ENCODE data around the gene PLXNA2. TPM values are rescaled to one million over a fixed set of nuclear protein-coding genes. Genes with fewer than 3 reads are reported as not detected.

Gene PLXNA2
- total RNA-seq, 1 donor from 2014 or later, result 28.2 TPM

- DNase-seq (ENCODE audit: low spot score) (no peak), ATAC-seq (no peak)
- intact Hi-C loops (cut with DNase I), result no loop called here
These were observed 234.3 kb downstream of the PLXNA2 start for GRCh38 chr1:208009706-208010444.

GRCh38 chr1:208009303-208009702, 234.9 kb downstream of the PLXNA2 start:
- peak; percentile 91 for ATAC-seq
- no peak for DNase-seq (ENCODE audit: low spot score)
- intact Hi-C loops (cut with DNase I), result no loop called here

GRCh38 chr1:208008534-208008933, 235.7 kb downstream of the PLXNA2 start:
- intact Hi-C loops (cut with DNase I), result no loop called here
- DNase-seq (ENCODE audit: low spot score) (no peak), ATAC-seq (peak; percentile 90)

GRCh38 chr1:208007938-208008342, 236.2 kb downstream of the PLXNA2 start:
- intact Hi-C loops (cut with DNase I), result no loop called here
- peak; percentile 16 for ATAC-seq
- DNase-seq (ENCODE audit: low spot score), result no peak

- ATAC-seq, result no peak
These were observed 236.8 kb downstream of the PLXNA2 start for GRCh38 chr1:208007319-208007937.

GRCh38 chr1:208006258-208006920, 237.8 kb downstream of the PLXNA2 start:
- intact Hi-C loops (cut with DNase I), result no loop called here
- DNase-seq (ENCODE audit: low spot score) (no peak), ATAC-seq (no peak)

More at GRCh38 chr1:208007319-208007937, 236.8 kb downstream of the PLXNA2 start:
- no peak for DNase-seq (ENCODE audit: low spot score)
- intact Hi-C loops (cut with DNase I), result no loop called here

GRCh38 chr1:208004851-208005250, 239.3 kb downstream of the PLXNA2 start:
- ATAC-seq, result no peak
- intact Hi-C loops (cut with DNase I), result no loop called here

GRCh38 chr1:208003241-208003640, 240.9 kb downstream of the PLXNA2 start:
- no peak for ATAC-seq
- intact Hi-C loops (cut with DNase I), result no loop called here

More at GRCh38 chr1:208004851-208005250, 239.3 kb downstream of the PLXNA2 start:
- DNase-seq (ENCODE audit: low spot score), result no peak

GRCh38 chr1:208002672-208003071, 241.5 kb downstream of the PLXNA2 start:
- ATAC-seq, result no peak
- DNase-seq (ENCODE audit: low spot score), result no peak
- intact Hi-C loops (cut with DNase I), result no loop called here

More at GRCh38 chr1:208003241-208003640, 240.9 kb downstream of the PLXNA2 start:
- DNase-seq (ENCODE audit: low spot score), result no peak

- DNase-seq (ENCODE audit: low spot score), result no peak
- intact Hi-C loops (cut with DNase I), result no loop called here
- ATAC-seq, result no peak
These were observed 242.1 kb downstream of the PLXNA2 start for GRCh38 chr1:208002078-208002477.

- no peak for DNase-seq (ENCODE audit: low spot score)
- intact Hi-C loops (cut with DNase I), result no loop called here
- ATAC-seq, result no peak
These were observed 243.7 kb downstream of the PLXNA2 start for GRCh38 chr1:208000504-208000903.

- intact Hi-C loops (cut with DNase I), result no loop called here
- DNase-seq (ENCODE audit: low spot score) (no peak), ATAC-seq (no peak)
These were observed 244.2 kb downstream of the PLXNA2 start for GRCh38 chr1:207999972-208000371.

GRCh38 chr1:207999274-207999915, 244.8 kb downstream of the PLXNA2 start:
- DNase-seq (ENCODE audit: low spot score), result no peak
- ATAC-seq, result no peak
- intact Hi-C loops (cut with DNase I), result no loop called here

GRCh38 chr1:207998691-207999090, 245.5 kb downstream of the PLXNA2 start:
- ATAC-seq (no peak), DNase-seq (ENCODE audit: low spot score) (no peak)
- intact Hi-C loops (cut with DNase I), result no loop called here

- intact Hi-C loops (cut with DNase I), result no loop called here
- peak; percentile 87 for DNase-seq (ENCODE audit: low spot score)
- ATAC-seq, result peak; percentile 90
These were observed 246.5 kb downstream of the PLXNA2 start for GRCh38 chr1:207997486-207998268.

GRCh38 chr1:207996636-207997035, 247.5 kb downstream of the PLXNA2 start:
- DNase-seq (ENCODE audit: low spot score), result no peak
- no peak for ATAC-seq
- intact Hi-C loops (cut with DNase I), result no loop called here

- intact Hi-C loops (cut with DNase I), result no loop called here
- DNase-seq (ENCODE audit: low spot score) (no peak), ATAC-seq (no peak)
These were observed 248.6 kb downstream of the PLXNA2 start for GRCh38 chr1:207995576-207995975.

GRCh38 chr1:207993477-207994445, 250.4 kb downstream of the PLXNA2 start:
- no peak for ATAC-seq
- DNase-seq (ENCODE audit: low spot score), result no peak

More at GRCh38 chr1:207993477-207994445, 250.4 kb downstream of the PLXNA2 start:
- intact Hi-C loops (cut with DNase I), result no loop called here
